Endothelial cell of umbilical vein (primary cell): ENCODE data around the gene TDRD5. TPM values are rescaled to one million over a fixed set of nuclear protein-coding genes. Genes with fewer than 3 reads are reported as not detected.

Experiments used
- BruUV-seq: library from RNA; stranded (reverse); fragments of 400-500 nt; replicated peaks from 2 replicates; lab custom pipeline; 2021; lab: Mats Ljungman, UMichigan
- CTCF ChIA-PET: fragments of 300-600, 350-600 bp; sonication (Branson Sonifier 250); formaldehyde crosslinking; loops from one replicate; lab custom pipeline; 2021; ENCODE audit warnings: antibody characterized with exemption, inconsistent platforms; lab: Charles Lee
- POLR2A ChIA-PET: fragments of 300-600, 350-600 bp; sonication (Branson Sonifier 250); formaldehyde crosslinking; loops from one replicate; lab custom pipeline; 2021; ENCODE audit warnings: antibody characterized with exemption, inconsistent platforms; lab: Charles Lee
- DNase-seq: peaks from one replicate; pipeline ENCODE4 v3.0.0-alpha.2; 2011; ENCODE audit warnings: low read depth, low spot score
- FAIRE-seq: peaks from 2 replicates; lab custom pipeline; 2011; peaks lifted over from hg19 to GRCh38; lab: Jason Lieb, UNC
- H2AFZ ChIP-seq: 2 replicates; pipeline ENCODE4 v1.6.0; 2012; ENCODE audit warnings: low read depth, low read length, control low read depth, inconsistent platforms
- H3K27ac ChIP-seq: 2 replicates; pipeline ENCODE4 v1.5.1; 2011; ENCODE audit warnings: low read depth, mild to moderate bottlenecking, control low read depth, low read length, moderate library complexity; ENCODE audit not compliant: insufficient read depth
- H3K27me3 ChIP-seq, 2 experiments: 2 replicates each; pipeline versions ENCODE4 v1.6.0 to v1.6.1; 2011; ENCODE audit warnings: low read length in 2 of 2, mixed read lengths in 1 of 2; ENCODE audit not compliant: control insufficient read depth in 2 of 2, insufficient read depth in 2 of 2
- H3K36me3 ChIP-seq, 2 experiments: 2 replicates in 1 of 2; 3 replicates in 1 of 2; pipeline ENCODE4 v1.5.1; 2011; ENCODE audit warnings: low read length in 2 of 2, mild to moderate bottlenecking in 1 of 2, moderate library complexity in 1 of 2; ENCODE audit not compliant: control insufficient read depth in 2 of 2, insufficient read depth in 2 of 2; ENCODE audit errors: extremely low read depth in 1 of 2
- H3K4me1 ChIP-seq: 3 replicates; pipeline ENCODE4 v1.5.1; 2011; ENCODE audit warnings: mild to moderate bottlenecking, low read length; ENCODE audit not compliant: control insufficient read depth, insufficient read depth; ENCODE audit errors: extremely low read depth
- H3K4me2 ChIP-seq: 2 replicates; pipeline ENCODE4 v1.6.1; 2011; ENCODE audit warnings: low read length, control low read depth, mixed read lengths; ENCODE audit not compliant: insufficient read depth
- H3K4me3 ChIP-seq, 3 experiments: fragments of 200-600 bp in 1 of 3; sonication (generic), shearing (Covaris generic) in 1 of 3; replicated peaks in 1 of 3; 2 replicates each; pipeline ENCODE4 v1.5.1; 2011 to 2016; ENCODE audit warnings: control low read depth in 3 of 3, low read length in 3 of 3, mild to moderate bottlenecking in 2 of 3, inconsistent platforms in 1 of 3, low read depth in 1 of 3, moderate library complexity in 1 of 3; ENCODE audit not compliant: insufficient read depth in 1 of 3
- H3K79me2 ChIP-seq: 2 replicates; pipeline ENCODE4 v1.6.0; 2012; ENCODE audit warnings: low read length, inconsistent platforms; ENCODE audit not compliant: control insufficient read depth, insufficient read depth
- H3K9ac ChIP-seq: replicated peaks from 2 replicates; pipeline ENCODE3; 2011; ENCODE audit warnings: low read length, control low read depth; ENCODE audit not compliant: insufficient read depth; ENCODE audit errors: extremely low read depth
- H3K9me1 ChIP-seq: replicated peaks from 3 replicates; pipeline ENCODE4 v1.6.0; 2011; ENCODE audit warnings: mild to moderate bottlenecking, low read length; ENCODE audit not compliant: control insufficient read depth, insufficient read depth; ENCODE audit errors: extremely low read depth
- H3K9me3 ChIP-seq: replicated peaks from 2 replicates; pipeline ENCODE4 v1.5.1; 2012; ENCODE audit warnings: low read length, inconsistent platforms; ENCODE audit not compliant: control insufficient read depth, insufficient read depth
- H4K20me1 ChIP-seq: replicated peaks from 2 replicates; pipeline ENCODE3; 2011; ENCODE audit warnings: mild to moderate bottlenecking, low read length; ENCODE audit not compliant: control insufficient read depth, insufficient read depth; ENCODE audit errors: extremely low read depth
- CTCF ChIP-seq, 2 donors: IDR thresholded peaks; 1 replicate in 1 of 2; 2 replicates in 1 of 2; pipeline ENCODE4 v1.5.1; 2011; ENCODE audit warnings: low read length in 2 of 2, mild to moderate bottlenecking in 2 of 2, moderate library complexity in 2 of 2, control low read depth in 1 of 2, inconsistent platforms in 1 of 2, low read depth in 1 of 2; ENCODE audit not compliant: insufficient read depth in 1 of 2; ENCODE audit errors: extremely low read depth in 1 of 2
- FOS ChIP-seq: IDR thresholded peaks from 2 replicates; pipeline ENCODE4 v1.6.1; 2011; ENCODE audit warnings: mild to moderate bottlenecking, low read length, moderate library complexity, borderline replicate concordance; ENCODE audit not compliant: insufficient read depth
- GATA2 ChIP-seq: IDR thresholded peaks from 2 replicates; pipeline ENCODE4 v1.7.0; 2011; ENCODE audit warnings: low read depth, mild to moderate bottlenecking, moderate library complexity, mixed read lengths, low read length; ENCODE audit not compliant: insufficient read length, insufficient read depth
- POLR2A ChIP-seq: IDR thresholded peaks from 2 replicates; pipeline ENCODE4 v1.6.1; 2012; ENCODE audit warnings: low read depth, mild to moderate bottlenecking, control low read depth, low read length
- POLR2AphosphoS5 ChIP-seq: IDR thresholded peaks from 2 replicates; pipeline ENCODE4 v1.6.1; 2012; ENCODE audit warnings: low read depth, mild to moderate bottlenecking, control low read depth, low read length, moderate library complexity; ENCODE audit not compliant: insufficient read depth
- dilution Hi-C: fragments of 300-500 bp; cut with MboI; formaldehyde crosslinking; loops from one replicate; pipeline ENCODE4 v1.15.0; 2019; ENCODE audit warnings: low sequenced_read_pairs; ENCODE audit not compliant: extremely low pct_ligation_motif_present
- intact Hi-C: fragments of 100-400 bp; cut with micrococcal nuclease; formaldehyde crosslinking; loops from one replicate; pipeline ENCODE4 v1.10.0; 2022
- polyA plus RNA-seq, 4 experiments: library from polyadenylated mRNA; depleted of rRNA in 3 of 4; stranded (reverse) in 3 of 4; unstranded in 1 of 4; fragments of >200 nt; gene quantifications; 2 replicates each; pipeline versions ENCODE4 v1.2.1 to v1.2.3, GENCODE V29; 2011 to 2012; ENCODE audit warnings: missing spikeins in 1 of 4
- total RNA-seq: library from RNA; stranded (reverse); gene quantifications from 2 replicates; pipeline ENCODE4 v1.2.3, GENCODE V29; 2021

Gene TDRD5
- total and polyA plus RNA-seq, 2 donors (not counting 3 experiments of a cell fraction or from before 2014, with no cell fraction given) = not detected

GRCh38 chr1:179590671-179591070, 961 bp upstream of the TDRD5 start:
- Histone ChIP-seq H3K4me3 (no peak overlapping the region), H3K27me3 (peaks cover 32 to 39% of the 10 kb centered on the region in 2 experiments), H3K9me3 (no peaks in the 10 kb centered on the region), H3K27ac (no peak overlapping the region), H3K79me2 (no peaks in the 10 kb centered on the region), H3K9ac (no peak overlapping the region), H2AFZ (no peak overlapping the region), H3K9me1 (no peaks in the 10 kb centered on the region), H3K4me2 (no peak overlapping the region), H4K20me1 (no peaks in the 10 kb centered on the region), H3K4me1 (no peaks in the 10 kb centered on the region), H3K36me3 (no peaks in the 10 kb centered on the region)
- POLR2A ChIA-PET = no interaction called here
- FAIRE-seq = no peak
- no peak for DNase-seq
- intact Hi-C loops = loop anchor here (10.0 kb wide), 1 partner anchor 224 kb away; no protein-coding TSS in a partner anchor
- BruUV-seq = no TSS peak
- dilution Hi-C loops = no loop called here
- CTCF ChIA-PET = interaction anchor here (1.1 kb wide), 1 partner anchor 9 kb away, joined by 3 read pairs; no protein-coding TSS in a partner anchor
- TF ChIP-seq GATA2 = no peak
- TF ChIP-seq POLR2AphosphoS5 = no peak
- no peak for TF ChIP-seq FOS
- no peak for TF ChIP-seq CTCF (IDR thresholded peaks at IDR 0.05; ENCODE audit: extremely low read depth in 1 of 2, insufficient read depth in 1 of 2, low read depth in 1 of 2, low read length in 2 of 2)

- H3K79me2 ChIP-seq = no peaks in the 10 kb centered on the region
- peak overlapping the region; percentile 10 for H2AFZ ChIP-seq
- no peaks in the 10 kb centered on the region for H3K4me1 ChIP-seq
- dilution Hi-C loops = no loop called here
- FAIRE-seq (no peak), DNase-seq (no peak)
- H3K9ac ChIP-seq = no peak overlapping the region
- no peak overlapping the region for H3K4me2 ChIP-seq
- no peak for TF ChIP-seq POLR2A
- no TSS peak for BruUV-seq
- H3K9me1 ChIP-seq = no peaks in the 10 kb centered on the region
- peaks cover 31 to 34% of the 10 kb centered on the region in 2 experiments for H3K27me3 ChIP-seq
- H3K4me3 ChIP-seq = no peak overlapping the region
- H4K20me1 ChIP-seq = no peaks in the 10 kb centered on the region
- no peak overlapping the region for H3K27ac ChIP-seq
- no peaks in the 10 kb centered on the region for H3K9me3 ChIP-seq
- CTCF ChIA-PET = interaction anchor here (1.1 kb wide), 1 partner anchor 9 kb away, joined by 3 read pairs; no protein-coding TSS in a partner anchor
- intact Hi-C loops = loop anchor here (10.0 kb wide), 1 partner anchor 224 kb away; no protein-coding TSS in a partner anchor
- no peaks in the 10 kb centered on the region for H3K36me3 ChIP-seq
- POLR2A ChIA-PET = no interaction called here
Observed at GRCh38 chr1:179591253-179591591, 410 bp upstream of the TDRD5 start.
